PC-3 (cell line): ENCODE data around the gene ZNF354B. TPM values are rescaled to one million over a fixed set of nuclear protein-coding genes. Genes with fewer than 3 reads are reported as not detected.
"Not testable (repeated sequence)": the region's sequence is repeated elsewhere in the genome, so short reads cannot be mapped to it uniquely, and the experiment has no call there.

Source experiments
- ATAC-seq: fragments of 200-7000 bp; cut with Tn5 transposase; 2 replicates; pipeline ENCODE4 v1.9.1; 2020; ENCODE audit warnings: mild to moderate bottlenecking, moderate library complexity
- BruUV-seq: library from RNA; stranded (reverse); fragments of 400-500 nt; replicated peaks from 2 replicates; lab custom pipeline; 2021; lab: Mats Ljungman, UMichigan
- CTCF ChIA-PET: fragments of 300-600 bp; sonication (Branson Sonifier 250); formaldehyde crosslinking; loops from one replicate; lab custom pipeline; 2022; ENCODE audit warnings: antibody characterized with exemption; lab: Charles Lee
- POLR2A ChIA-PET: fragments of 300-600 bp; sonication (Branson Sonifier 250); formaldehyde crosslinking; loops from one replicate; lab custom pipeline; 2022; ENCODE audit warnings: antibody characterized with exemption; ENCODE audit not compliant: unreplicated experiment; lab: Charles Lee
- DNase-seq: peaks from one replicate; pipeline ENCODE4 v3.0.0-alpha.2; 2015
- H2AFZ ChIP-seq: fragments of 300-600 bp; sonication (generic); 2 replicates; pipeline ENCODE4 v1.6.0; 2016; ENCODE audit warnings: antibody characterized with exemption, low read length
- H3F3A ChIP-seq: fragments of 300-600 bp; sonication (generic); one replicate; pipeline ENCODE4 v1.6.0; 2017; ENCODE audit warnings: antibody characterized with exemption, low read length, control low read depth, mild to moderate bottlenecking; ENCODE audit not compliant: unreplicated experiment
- H3K27ac ChIP-seq: fragments of 300-600 bp; sonication (generic); 2 replicates; pipeline ENCODE4 v1.5.1; 2016; ENCODE audit warnings: mild to moderate bottlenecking, low read length
- H3K27me3 ChIP-seq: fragments of 300-600 bp; sonication (generic); 2 replicates; pipeline ENCODE4 v1.6.1; 2016; ENCODE audit warnings: low read length, mixed read lengths
- H3K36me3 ChIP-seq: fragments of 300-600 bp; sonication (generic); 2 replicates; pipeline ENCODE4 v1.6.1; 2016; ENCODE audit warnings: low read depth, mixed run types, low read length, mixed read lengths
- H3K4me1 ChIP-seq: fragments of 300-600 bp; sonication (generic); 2 replicates; pipeline ENCODE4 v1.5.1; 2016; ENCODE audit warnings: low read length; ENCODE audit not compliant: insufficient read depth
- H3K4me2 ChIP-seq: fragments of 300-600 bp; sonication (generic); 2 replicates; pipeline ENCODE4 v1.6.0; 2016; ENCODE audit warnings: low read length
- H3K4me3 ChIP-seq: fragments of 300-600 bp; sonication (generic); 2 replicates; pipeline ENCODE4 v1.5.1; 2016; ENCODE audit warnings: mild to moderate bottlenecking, low read length, mixed read lengths
- H3K79me2 ChIP-seq: fragments of 300-600 bp; sonication (generic); 2 replicates; pipeline ENCODE4 v1.6.1; 2017; ENCODE audit warnings: low read length, mixed read lengths
- H3K9ac ChIP-seq: fragments of 300-600 bp; sonication (generic); 2 replicates; pipeline ENCODE4 v1.6.0; 2016; ENCODE audit warnings: mild to moderate bottlenecking, low read length
- H3K9me2 ChIP-seq: fragments of 300-600 bp; sonication (generic); replicated peaks from 2 replicates; pipeline ENCODE4 v1.6.1; 2016; ENCODE audit warnings: mixed run types, low read length, mixed read lengths
- H3K9me3 ChIP-seq: fragments of 300-600 bp; sonication (generic); 2 replicates; pipeline ENCODE4 v1.6.1; 2016; ENCODE audit warnings: low read length, mixed read lengths
- H4K20me1 ChIP-seq: fragments of 300-600 bp; sonication (generic); 2 replicates; pipeline ENCODE4 v1.6.1; 2016; ENCODE audit warnings: low read length, mixed read lengths
- EZH2 ChIP-seq: fragments of 300-600 bp; sonication (generic); IDR thresholded peaks from one replicate; pipeline ENCODE4 v1.6.1; 2017; ENCODE audit warnings: antibody characterized with exemption, mild to moderate bottlenecking, low read length; ENCODE audit not compliant: unreplicated experiment
- EZH2phosphoT487 ChIP-seq: fragments of 300-600 bp; sonication (generic); IDR thresholded peaks from 2 replicates; pipeline ENCODE4 v1.6.1; 2018; ENCODE audit warnings: mild to moderate bottlenecking, antibody characterized with exemption, low read length, borderline replicate concordance
- intact Hi-C: fragments of 100-400 bp; cut with micrococcal nuclease; formaldehyde crosslinking; loops from 2 replicates; pipeline ENCODE4 v1.9.0; 2023
- total RNA-seq: library from RNA; depleted of rRNA; stranded (reverse); fragments of >200 nt; gene quantifications from 2 replicates; pipeline ENCODE4 v1.2.3, GENCODE V29; 2014
- TF ChIP-seq, protein P1 (sequence below): fragments of 300-600 bp; sonication (generic); conservative IDR thresholded peaks from 2 replicates; pipeline ENCODE4 v1.5.1; 2017; ENCODE audit warnings: antibody characterized with exemption, low read depth, mild to moderate bottlenecking, low read length

Gene ZNF354B
- total RNA-seq, 1 experiment from 2014 or later = 6.2 TPM

- Histone ChIP-seq H3K9me2 (no peaks in the 10 kb centered on the region), H3K27ac (no peak overlapping the region), H3F3A (no peaks in the 10 kb centered on the region), H3K4me2 (no peak overlapping the region), H3K9ac (no peak overlapping the region), H3K27me3 (peaks cover 25% of the 10 kb centered on the region), H2AFZ (no peak overlapping the region), H3K9me3 (no peaks in the 10 kb centered on the region), H3K4me1 (no peaks in the 10 kb centered on the region), H3K4me3 (no peak overlapping the region), H4K20me1 (no peaks in the 10 kb centered on the region), H3K79me2 (no peaks in the 10 kb centered on the region), H3K36me3 (no peaks in the 10 kb centered on the region)
- TF ChIP-seq, protein P1, sequence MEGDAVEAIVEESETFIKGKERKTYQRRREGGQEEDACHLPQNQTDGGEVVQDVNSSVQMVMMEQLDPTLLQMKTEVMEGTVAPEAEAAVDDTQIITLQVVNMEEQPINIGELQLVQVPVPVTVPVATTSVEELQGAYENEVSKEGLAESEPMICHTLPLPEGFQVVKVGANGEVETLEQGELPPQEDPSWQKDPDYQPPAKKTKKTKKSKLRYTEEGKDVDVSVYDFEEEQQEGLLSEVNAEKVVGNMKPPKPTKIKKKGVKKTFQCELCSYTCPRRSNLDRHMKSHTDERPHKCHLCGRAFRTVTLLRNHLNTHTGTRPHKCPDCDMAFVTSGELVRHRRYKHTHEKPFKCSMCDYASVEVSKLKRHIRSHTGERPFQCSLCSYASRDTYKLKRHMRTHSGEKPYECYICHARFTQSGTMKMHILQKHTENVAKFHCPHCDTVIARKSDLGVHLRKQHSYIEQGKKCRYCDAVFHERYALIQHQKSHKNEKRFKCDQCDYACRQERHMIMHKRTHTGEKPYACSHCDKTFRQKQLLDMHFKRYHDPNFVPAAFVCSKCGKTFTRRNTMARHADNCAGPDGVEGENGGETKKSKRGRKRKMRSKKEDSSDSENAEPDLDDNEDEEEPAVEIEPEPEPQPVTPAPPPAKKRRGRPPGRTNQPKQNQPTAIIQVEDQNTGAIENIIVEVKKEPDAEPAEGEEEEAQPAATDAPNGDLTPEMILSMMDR = no peak
- TF ChIP-seq EZH2 = no peak
- TF ChIP-seq EZH2phosphoT487 = no peak
- POLR2A ChIA-PET = no interaction called here
- ATAC-seq (no peak), DNase-seq (no peak)
- intact Hi-C loops = loop anchor here (10.0 kb wide), 1 partner anchor 208 kb away; the partner anchor contains the start of gene CLK4
- CTCF ChIA-PET = interaction anchor here (0.6 kb wide), 1 partner anchor 39 kb away, joined by 3 read pairs; no protein-coding TSS in a partner anchor
- BruUV-seq = no TSS peak
Observed at GRCh38 chr5:178832618-178833201, 27.0 kb upstream of the ZNF354B start.

DNA sequence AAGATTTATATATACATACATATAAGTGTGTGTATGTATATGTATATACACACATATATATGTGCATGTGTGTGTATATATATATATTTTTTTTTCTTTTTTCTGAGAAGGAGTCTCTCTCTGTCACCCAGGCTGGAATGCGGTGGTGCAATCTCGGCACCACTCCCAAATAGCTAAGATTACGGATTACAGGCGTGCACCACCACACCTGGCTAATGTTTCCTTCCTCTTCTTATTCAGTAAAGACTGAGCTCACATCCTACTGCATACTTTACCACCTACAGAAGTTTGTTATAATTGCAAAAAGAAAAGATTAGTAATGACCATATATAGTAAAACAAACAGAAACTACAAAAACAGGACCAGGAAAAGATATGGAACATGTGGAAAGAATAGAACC lies 23.1 kb upstream of the ZNF354B start:
- Histone ChIP-seq H3K4me3 (no peak overlapping the region), H3K27me3 (peaks cover 17% of the 10 kb centered on the region; the same call in 1 of the 2 replicates), H3K36me3 (no peaks in the 10 kb centered on the region), H3K79me2 (no peaks in the 10 kb centered on the region), H3K9ac (no peak overlapping the region), H4K20me1 (no peaks in the 10 kb centered on the region), H3K4me1 (no peaks in the 10 kb centered on the region), H3K9me3 (no peaks in the 10 kb centered on the region), H3K9me2 (no peaks in the 10 kb centered on the region), H3K27ac (no peak overlapping the region), H3K4me2 (no peak overlapping the region), H3F3A (no peaks in the 10 kb centered on the region), H2AFZ (no peak overlapping the region)
- ATAC-seq (no peak), DNase-seq (no peak)
- intact Hi-C loops = loop anchor here (10.0 kb wide), 1 partner anchor 212 kb away; the partner anchor contains the start of gene CLK4
- POLR2A ChIA-PET = no interaction called here
- BruUV-seq = no TSS peak
- CTCF ChIA-PET = no interaction called here
- TF ChIP-seq EZH2 = no peak
- TF ChIP-seq, protein P1 = no peak
- TF ChIP-seq EZH2phosphoT487 = no peak

- POLR2A ChIA-PET, H3K9ac ChIP-seq, H3K4me2 ChIP-seq, H3K79me2 ChIP-seq, H3K27ac ChIP-seq, H3K4me1 ChIP-seq, H3F3A ChIP-seq, ATAC-seq, DNase-seq, H3K9me3 ChIP-seq, H3K4me3 ChIP-seq, BruUV-seq, H3K36me3 ChIP-seq, H4K20me1 ChIP-seq, H2AFZ ChIP-seq, H3K9me2 ChIP-seq: not testable (repeated sequence)
- CTCF ChIA-PET = interaction anchor here (1.5 kb wide), 1 partner anchor 108 kb away, joined by 7 read pairs; the partner anchor contains the start of gene ZNF354A
- peaks cover 12% of the 10 kb centered on the region; the same call in 1 of the 2 replicates for H3K27me3 ChIP-seq
- intact Hi-C loops = loop anchor here (1.0 to 10.0 kb wide), 3 partner anchors 46 to 214 kb away; partner anchors contain the start of genes CLK4 and ZNF354A
Observed at GRCh38 chr5:178838695-178839318, 20.9 kb upstream of the ZNF354B start.
